ENCODE data around the gene QRICH1.

The QRICH1 gene

GRCh38 chr3:48997102-48997635 is 96.7 kb downstream of the QRICH1 start:
- peak; percentile 14 for DNase-seq

GRCh38 chr3:48996640-48997039 is 97.2 kb downstream of the QRICH1 start:
- peak; percentile 12 for DNase-seq

GRCh38 chr3:48993834-48994233 is 100.0 kb downstream of the QRICH1 start:
- no peak for DNase-seq

GRCh38 chr3:48991851-48992545 is 101.9 kb downstream of the QRICH1 start:
- DNase-seq: no peak

GRCh38 chr3:48990636-48991469 is 103.0 kb downstream of the QRICH1 start:
- peak; percentile 38 for DNase-seq

GRCh38 chr3:48989796-48990635 is 103.9 kb downstream of the QRICH1 start, which contains the start of gene P4HTM:
Gene P4HTM, plus strand, starts transcription at chr3:48990241. Its CDS starts 16 bp downstream, at chr3:48990257.
- DNase-seq: peak; percentile 92

GRCh38 chr3:48989126-48989795 is 104.6 kb downstream of the QRICH1 start:
- peak; percentile 31 for DNase-seq

GRCh38 chr3:48985831-48986376 is 108.0 kb downstream of the QRICH1 start:
- DNase-seq: peak; percentile 19

- peak; percentile 17 for DNase-seq
Measured at GRCh38 chr3:48984663-48985062, 109.2 kb downstream of the QRICH1 start.

- no peak for DNase-seq
Measured at GRCh38 chr3:48983096-48983495, 110.8 kb downstream of the QRICH1 start.

GRCh38 chr3:48982686-48983085 is 111.2 kb downstream of the QRICH1 start:
- peak; percentile 16 for DNase-seq

- no peak for DNase-seq
Measured at GRCh38 chr3:48982016-48982415, 111.9 kb downstream of the QRICH1 start.

- DNase-seq: no peak
Measured at GRCh38 chr3:48980295-48980694, 113.6 kb downstream of the QRICH1 start.

All from left hindlimb (tissue), 1 donor.